Measurements from ENCODE around the gene OR14I1.

- no peak for TF ChIP-seq POLR2A (IDR thresholded peaks at IDR 0.05)
- TF ChIP-seq CTCF (IDR thresholded peaks at IDR 0.05), result no peak
- no peak for TF ChIP-seq EP300 (IDR thresholded peaks at IDR 0.05)
Observed at GRCh38 chr1:248696774-248697173, 5.8 kb downstream of the OR14I1 start.
